Calu3 (cell line): ENCODE data around the gene GJD2. TPM values are rescaled to one million over a fixed set of nuclear protein-coding genes. Genes with fewer than 3 reads are reported as not detected.

ENCODE experiments used
- BruUV-seq: library from RNA; stranded (reverse); fragments of 400-500 nt; replicated peaks from 2 replicates; lab custom pipeline; 2021; lab: Mats Ljungman, UMichigan
- CTCF ChIA-PET: fragments of 300-600 bp; sonication (Branson Sonifier 250); formaldehyde crosslinking; loops from one replicate; lab custom pipeline; 2022; ENCODE audit warnings: antibody characterized with exemption; lab: Charles Lee
- DNase-seq: peaks from one replicate; pipeline ENCODE4 v3.0.0; 2022
- H3K27ac Mint-ChIP-seq: one replicate; pipeline ENCODE4 v1.8.0; 2022; ENCODE audit warnings: mixed read lengths; ENCODE audit not compliant: unreplicated experiment
- H3K27me3 Mint-ChIP-seq: one replicate; pipeline ENCODE4 v1.8.0; 2022; ENCODE audit warnings: mixed read lengths; ENCODE audit not compliant: unreplicated experiment
- H3K36me3 Mint-ChIP-seq: one replicate; pipeline ENCODE4 v1.8.0; 2022; ENCODE audit warnings: mild to moderate bottlenecking, moderate library complexity, mixed read lengths; ENCODE audit not compliant: insufficient read depth, unreplicated experiment
- H3K4me1 Mint-ChIP-seq: one replicate; pipeline ENCODE4 v1.8.0; 2022; ENCODE audit warnings: mild to moderate bottlenecking, low read depth, mixed read lengths; ENCODE audit not compliant: unreplicated experiment
- H3K4me3 Mint-ChIP-seq: one replicate; pipeline ENCODE4 v1.8.0; 2022; ENCODE audit warnings: mild to moderate bottlenecking, low read depth, moderate library complexity, mixed read lengths; ENCODE audit not compliant: unreplicated experiment
- H3K9me3 Mint-ChIP-seq: one replicate; pipeline ENCODE4 v1.8.0; 2022; ENCODE audit warnings: low read depth, mixed read lengths; ENCODE audit not compliant: unreplicated experiment
- CTCF ChIP-seq: fragments of 200-600 bp; IDR thresholded peaks from one replicate; pipeline ENCODE4 v1.8.0; 2022; ENCODE audit warnings: antibody characterized with exemption; ENCODE audit not compliant: unreplicated experiment
- intact Hi-C: fragments of 100-400 bp; cut with micrococcal nuclease; formaldehyde crosslinking; loops from one replicate; pipeline ENCODE4 v1.10.0; 2022; ENCODE audit not compliant: unreplicated experiment
- total RNA-seq: library from RNA; stranded (reverse); gene quantifications from 2 replicates; pipeline ENCODE4 v1.2.3, GENCODE V29; 2022

The GJD2 gene
- total RNA-seq, 1 experiment from 2014 or later, result not detected

GRCh38 chr15:34733621-34734020, 21.2 kb downstream of the GJD2 start:
- no peak for DNase-seq
- peaks cover 61% of the 10 kb centered on the region for H3K27me3 Mint-ChIP-seq
- H3K9me3 Mint-ChIP-seq, result no peaks in the 10 kb centered on the region
- peaks cover 5% of the 10 kb centered on the region for H3K36me3 Mint-ChIP-seq
- no TSS peak for BruUV-seq
- CTCF ChIA-PET, result no interaction called here
- H3K4me1 Mint-ChIP-seq, result no peaks in the 10 kb centered on the region
- H3K4me3 Mint-ChIP-seq, result no peak overlapping the region
- intact Hi-C loops, result no loop called here
- TF ChIP-seq CTCF, result no peak
- H3K27ac Mint-ChIP-seq, result no peak overlapping the region

- no TSS peak for BruUV-seq
- Mint-ChIP-seq H3K9me3 (no peaks in the 10 kb centered on the region), H3K36me3 (peaks cover 5% of the 10 kb centered on the region), H3K4me1 (no peaks in the 10 kb centered on the region), H3K27ac (no peak overlapping the region), H3K4me3 (no peak overlapping the region), H3K27me3 (peaks cover 50% of the 10 kb centered on the region)
- CTCF ChIA-PET, result interaction anchor here (0.7 kb wide), 1 partner anchor 8 kb away, joined by 3 read pairs; no protein-coding TSS in a partner anchor
- no peak for TF ChIP-seq CTCF
- DNase-seq, result no peak
- intact Hi-C loops, result no loop called here
Observed at GRCh38 chr15:34732430-34732829, 22.4 kb downstream of the GJD2 start.

- H3K36me3 Mint-ChIP-seq, result peaks cover 5% of the 10 kb centered on the region
Observed at GRCh38 chr15:34730701-34731100, 24.1 kb downstream of the GJD2 start.

GRCh38 chr15:34729886-34730285, 24.9 kb downstream of the GJD2 start:
- no peak for DNase-seq
- H3K4me1 Mint-ChIP-seq, result no peaks in the 10 kb centered on the region
- intact Hi-C loops, result no loop called here
- no peak for TF ChIP-seq CTCF
- H3K4me3 Mint-ChIP-seq, result no peak overlapping the region
- no TSS peak for BruUV-seq
- H3K27me3 Mint-ChIP-seq, result peaks cover 46% of the 10 kb centered on the region
- CTCF ChIA-PET, result no interaction called here
- H3K27ac Mint-ChIP-seq, result no peak overlapping the region
- H3K9me3 Mint-ChIP-seq, result no peaks in the 10 kb centered on the region
- peaks cover 5% of the 10 kb centered on the region for H3K36me3 Mint-ChIP-seq

More at GRCh38 chr15:34730701-34731100, 24.1 kb downstream of the GJD2 start:
- DNase-seq, result no peak
- CTCF ChIA-PET, result no interaction called here
- Mint-ChIP-seq H3K9me3 (no peaks in the 10 kb centered on the region), H3K27me3 (peaks cover 52% of the 10 kb centered on the region), H3K4me1 (no peaks in the 10 kb centered on the region), H3K4me3 (no peak overlapping the region), H3K27ac (no peak overlapping the region)
- intact Hi-C loops, result no loop called here
- no peak for TF ChIP-seq CTCF
- no TSS peak for BruUV-seq
